H1 (cell line): ENCODE results near the gene ACTL7A. TPM values are rescaled to one million over a fixed set of nuclear protein-coding genes. Genes with fewer than 3 reads are reported as not detected.

Experiments
- BCL11A ChIP-seq, 2 experiments: IDR thresholded peaks; one replicate each; pipeline ENCODE4 v1.6.1; 2011; ENCODE audit warnings: low read depth in 2 of 2, low read length in 2 of 2, mild to moderate bottlenecking in 2 of 2
- BRCA1 ChIP-seq: IDR thresholded peaks from 2 replicates; pipeline ENCODE4 v1.6.1; 2012; ENCODE audit warnings: low read depth, low read length, improper control_type of control experiment
- CEBPB ChIP-seq: IDR thresholded peaks from 2 replicates; pipeline ENCODE4 v1.6.1; 2012; ENCODE audit warnings: low read depth, low read length
- CHD1 ChIP-seq: IDR thresholded peaks from 2 replicates; pipeline ENCODE4 v1.6.1; 2012; ENCODE audit warnings: low read depth, low read length, improper control_type of control experiment
- KDM1A ChIP-seq: fragments of 200-600, 300-600 bp; sonication (generic); IDR thresholded peaks from 2 replicates; pipeline ENCODE4 v1.7.1; 2016; ENCODE audit warnings: mild to moderate bottlenecking, low read length, borderline replicate concordance
- POLR2A ChIP-seq, 2 experiments: IDR thresholded peaks; 1 replicate in 1 of 2; 2 replicates in 1 of 2; pipeline ENCODE4 v1.6.1; 2011; ENCODE audit warnings: low read depth in 2 of 2, low read length in 2 of 2, mild to moderate bottlenecking in 2 of 2; ENCODE audit errors: control extremely low read depth in 1 of 2
- SP2 ChIP-seq: IDR thresholded peaks from 2 replicates; pipeline ENCODE4 v1.6.1; 2012; ENCODE audit warnings: mild to moderate bottlenecking, low read length, inconsistent platforms
- SUZ12 ChIP-seq: fragments of 200-600 bp; sonication (generic); IDR thresholded peaks from 2 replicates; pipeline ENCODE4 v1.6.1; 2012; ENCODE audit warnings: mild to moderate bottlenecking, inconsistent platforms, low read length, moderate library complexity, mixed read lengths
- polyA plus RNA-seq, 7 experiments: library from polyadenylated mRNA; depleted of rRNA in 3 of 7; stranded (reverse) in 5 of 7; unstranded in 2 of 7; fragments of >200 nt in 5 of 7; fragments of 200-250 nt in 2 of 7; gene quantifications; 1 replicate in 5 of 7; 2 replicates in 1 of 7; 4 replicates in 1 of 7; pipeline versions ENCODE4 v1.2.1 to v1.2.3, GENCODE V29; 2011 to 2013; ENCODE audit warnings: missing spikeins in 2 of 7, mixed read lengths in 2 of 7
- total RNA-seq: library from RNA; stranded (reverse); fragmentation: NEBNext Ultra II Directional; extraction: Animal tissue kit (Norgen Biotek cat#: 25700); gene quantifications from 2 replicates; pipeline ENCODE4 v1.2.1, GENCODE V29; 2021

Gene ACTL7A
- total and polyA plus RNA-seq, 2 of the 8 experiments (the other 6 are each of a cell fraction or from before 2014, with no cell fraction given) = not detected

DNA sequence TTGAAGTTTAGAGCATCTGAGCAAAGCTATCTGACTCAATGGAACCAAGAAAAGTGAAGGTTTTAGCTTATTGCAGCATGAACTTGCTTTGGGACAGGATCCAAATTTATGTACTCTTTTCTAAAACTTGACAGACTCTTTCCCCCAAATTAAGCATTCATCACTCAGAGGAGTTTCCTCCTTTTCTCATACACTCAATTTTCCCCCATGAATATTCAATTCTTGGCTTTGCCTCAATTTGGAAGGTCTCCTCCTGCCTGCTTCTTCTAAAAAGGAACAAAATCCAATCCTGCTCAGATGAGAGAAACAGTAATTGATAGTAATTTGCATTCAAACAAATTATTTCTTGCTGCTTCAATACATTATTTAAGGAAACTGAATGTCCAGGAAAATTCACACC is 5.0 kb downstream of the ACTL7A start (continued):
- TF ChIP-seq BCL11A (IDR thresholded peaks at IDR 0.05; ENCODE audit: low read depth in 2 of 2, low read length in 2 of 2) (no peak), BRCA1 (no peak), SP2 (no peak), CHD1 (no peak), CEBPB (no peak), SUZ12 (no peak), KDM1A (no peak), POLR2A (IDR thresholded peaks at IDR 0.05; ENCODE audit: control extremely low read depth in 1 of 2, low read depth in 2 of 2, low read length in 2 of 2) (no peak)
- TF ChIP-seq, all 59 proteins: peak for 0
